ENCODE data around the gene HOXB2. TPM values are rescaled to one million over a fixed set of nuclear protein-coding genes. Genes with fewer than 3 reads are reported as not detected.
"Not testable (repeated sequence)": the region's sequence is repeated elsewhere in the genome, so short reads cannot be mapped to it uniquely, and the experiment has no call there.

The HOXB2 gene
- polyA plus RNA-seq, 1 donor = 11.3 TPM

GRCh38 chr17:48541036-48541576 lies 3.8 kb downstream of the HOXB2 start:
- DNase-seq = no peak

GRCh38 chr17:48540213-48540612 lies 4.7 kb downstream of the HOXB2 start:
- DNase-seq = no peak

- DNase-seq = no peak
Measured at GRCh38 chr17:48539177-48539576, 5.7 kb downstream of the HOXB2 start.

GRCh38 chr17:48537316-48537715 lies 7.6 kb downstream of the HOXB2 start:
- no peak for DNase-seq

GRCh38 chr17:48535793-48536559 lies 8.9 kb downstream of the HOXB2 start:
- not testable (repeated sequence) for DNase-seq

GRCh38 chr17:48532261-48532660 lies 12.6 kb downstream of the HOXB2 start:
- no peak for DNase-seq

GRCh38 chr17:48530887-48531272 lies 14.0 kb downstream of the HOXB2 start, which contains the start of gene HOXB1:
Gene HOXB1 (minus strand): TSS chr17:48531011. CDS start chr17:48530904, 107 bp downstream.
- no peak for DNase-seq

GRCh38 chr17:48530208-48530886 lies 14.6 kb downstream of the HOXB2 start:
- DNase-seq = no peak

GRCh38 chr17:48529683-48530009 lies 15.3 kb downstream of the HOXB2 start:
- DNase-seq = no peak

GRCh38 chr17:48528936-48529682 lies 15.8 kb downstream of the HOXB2 start:
- DNase-seq = no peak

- no peak for DNase-seq
Measured at GRCh38 chr17:48528153-48528935, 16.6 kb downstream of the HOXB2 start.

- DNase-seq = no peak
Measured at GRCh38 chr17:48527547-48527932, 17.4 kb downstream of the HOXB2 start.

- DNase-seq = no peak
Measured at GRCh38 chr17:48526608-48527546, 18.0 kb downstream of the HOXB2 start.

GRCh38 chr17:48523010-48523409 lies 21.9 kb downstream of the HOXB2 start:
- DNase-seq = no peak

GRCh38 chr17:48522031-48522653 lies 22.8 kb downstream of the HOXB2 start:
- DNase-seq = no peak

- DNase-seq = no peak
Measured at GRCh38 chr17:48520631-48521079, 24.3 kb downstream of the HOXB2 start.

- no peak for DNase-seq
Measured at GRCh38 chr17:48519427-48519826, 25.5 kb downstream of the HOXB2 start.

GRCh38 chr17:48517478-48517877 lies 27.4 kb downstream of the HOXB2 start:
- no peak for DNase-seq

GRCh38 chr17:48515925-48516900 lies 28.7 kb downstream of the HOXB2 start:
- no peak for DNase-seq

All from hindlimb muscle (tissue), 1 donor.